Activated gamma-delta T cell treated with anti-CD3 and anti-CD28 coated beads, Interleukin-2, amount 50 U/mL, for 16 hours (primary cell): ENCODE data around the gene YWHAG.
"Not testable (repeated sequence)": the region's sequence is repeated elsewhere in the genome, so short reads cannot be mapped to it uniquely, and the experiment has no call there.

Experiments
- DNase-seq: peaks from one replicate; pipeline ENCODE4 v3.0.0-alpha.2; 2020; ENCODE audit warnings: low read depth

Gene YWHAG

DNA sequence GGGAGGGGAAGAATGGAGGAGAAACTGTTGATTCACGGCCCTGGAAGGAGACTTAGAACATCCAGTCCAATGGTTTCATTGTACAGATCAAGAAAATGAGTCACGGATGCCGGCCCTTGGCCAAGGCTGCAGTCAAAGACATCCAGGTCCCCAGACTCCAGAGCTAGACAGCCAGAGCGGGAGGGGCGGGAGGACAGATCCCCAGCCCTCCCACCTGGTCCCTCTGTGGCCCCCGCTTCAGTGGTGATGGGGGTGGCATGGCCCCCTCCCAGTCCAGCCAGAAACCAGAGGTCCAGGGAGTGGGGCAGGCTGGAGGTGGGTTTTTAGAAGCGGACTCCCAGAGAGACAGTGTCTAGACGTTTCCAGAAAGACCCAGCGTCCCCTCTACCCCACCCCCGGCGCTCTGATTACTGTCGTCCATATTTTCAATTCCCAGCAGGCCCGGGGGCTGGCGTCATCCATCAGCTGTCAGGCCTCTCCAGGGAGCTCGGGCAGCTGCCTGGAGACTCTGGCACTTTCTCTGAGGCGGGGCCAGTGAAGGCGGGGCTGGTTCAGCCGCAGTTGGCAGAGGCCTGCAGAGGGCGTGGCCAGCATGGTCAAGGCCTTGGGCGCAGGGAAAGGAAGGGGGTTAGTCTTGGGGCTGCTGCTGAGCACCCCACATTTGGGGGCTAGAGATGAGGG lies 64.3 kb downstream of the YWHAG start:
- DNase-seq: no peak

DNA sequence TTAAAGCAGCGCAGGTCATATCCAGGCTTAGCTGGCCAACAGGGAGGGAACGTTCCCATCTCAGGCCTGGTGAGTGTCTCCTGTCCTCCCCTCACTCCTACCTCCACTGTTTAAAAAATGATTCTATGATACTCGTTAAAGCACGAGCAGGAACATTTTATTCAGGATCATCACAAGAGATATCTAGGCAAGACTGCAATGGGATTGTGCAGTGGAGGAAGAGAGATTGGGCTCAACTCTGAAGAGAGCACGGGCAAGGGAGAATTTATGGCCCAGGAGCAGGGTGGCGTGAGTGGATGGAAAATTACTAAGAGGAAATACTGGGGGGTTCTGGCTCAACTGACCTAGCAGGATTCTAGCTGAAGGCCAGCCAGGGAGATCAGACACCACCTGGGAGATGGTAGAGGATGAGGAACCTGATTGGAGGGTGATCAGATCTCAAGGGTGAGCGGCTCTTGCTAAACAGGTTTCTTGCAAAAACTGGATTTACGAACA lies 65.3 kb downstream of the YWHAG start:
- no peak for DNase-seq

GRCh38 chr7:76292911-76293310 lies 65.9 kb downstream of the YWHAG start:
- not testable (repeated sequence) for DNase-seq

DNA sequence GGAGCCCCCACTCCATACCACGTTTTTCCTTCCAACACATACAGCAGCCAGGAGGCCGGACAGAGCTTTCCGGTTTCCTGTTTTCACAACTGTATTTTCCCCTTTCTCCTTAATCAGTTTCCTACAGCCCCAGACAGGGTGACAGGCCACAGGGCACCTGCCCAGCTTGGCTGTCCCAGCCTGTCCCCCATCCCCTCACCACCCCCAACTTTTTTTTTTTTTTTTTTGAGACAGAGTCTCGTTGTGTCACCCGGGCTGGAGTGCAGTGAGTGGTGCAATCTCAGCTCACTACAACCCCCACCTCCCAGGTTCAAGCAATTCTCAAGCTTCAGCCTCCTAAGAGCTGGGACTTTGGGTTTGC lies 66.6 kb downstream of the YWHAG start:
- no peak for DNase-seq

DNA sequence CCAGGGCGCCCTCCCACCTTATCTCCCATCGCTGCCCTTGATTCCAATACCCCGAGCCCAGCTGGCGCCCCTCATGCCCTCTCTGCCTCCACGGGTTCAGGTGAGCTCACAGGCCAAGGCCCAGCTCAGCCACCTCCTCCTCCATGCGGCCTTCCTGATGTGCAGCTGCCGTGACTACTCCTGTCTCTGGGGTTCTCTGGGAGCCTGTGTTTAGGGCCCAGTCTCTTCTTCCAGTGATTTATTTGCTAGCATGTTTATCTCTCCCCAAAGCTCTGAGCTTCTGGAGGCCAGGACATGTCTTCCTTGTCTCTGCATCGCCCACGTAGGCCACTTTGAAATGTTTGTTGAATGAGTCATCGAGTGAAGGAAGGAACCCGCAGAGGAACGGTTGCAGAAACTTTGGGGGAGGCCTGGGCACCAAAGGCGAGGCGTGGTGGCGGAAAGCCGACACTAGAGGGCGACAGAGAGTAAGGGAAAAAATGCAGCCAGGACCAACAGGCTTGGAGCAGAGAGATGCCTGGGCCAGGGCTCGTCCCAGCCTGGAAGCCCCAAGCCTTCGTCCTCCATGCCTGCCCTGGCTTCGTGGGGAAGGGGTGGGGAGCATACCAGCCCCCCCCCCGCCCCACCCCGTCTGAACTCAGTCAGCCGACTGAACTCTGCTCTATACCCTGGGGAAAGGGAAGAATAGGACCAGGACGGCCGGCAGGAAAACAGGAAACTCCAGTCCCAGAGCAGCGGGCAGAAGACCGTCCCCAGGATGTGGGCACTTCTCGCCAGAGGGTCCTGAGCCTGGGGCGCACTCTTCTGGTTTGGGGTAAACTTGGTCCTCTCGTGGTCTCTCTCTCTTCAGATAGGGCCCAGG lies 67.2 kb downstream of the YWHAG start:
- DNase-seq: peak; percentile 78

- DNase-seq: not testable (repeated sequence)
These were observed 67.9 kb downstream of the YWHAG start for GRCh38 chr7:76290847-76291350.

GRCh38 chr7:76286842-76287403 lies 71.9 kb downstream of the YWHAG start:
- DNase-seq: no peak

DNA sequence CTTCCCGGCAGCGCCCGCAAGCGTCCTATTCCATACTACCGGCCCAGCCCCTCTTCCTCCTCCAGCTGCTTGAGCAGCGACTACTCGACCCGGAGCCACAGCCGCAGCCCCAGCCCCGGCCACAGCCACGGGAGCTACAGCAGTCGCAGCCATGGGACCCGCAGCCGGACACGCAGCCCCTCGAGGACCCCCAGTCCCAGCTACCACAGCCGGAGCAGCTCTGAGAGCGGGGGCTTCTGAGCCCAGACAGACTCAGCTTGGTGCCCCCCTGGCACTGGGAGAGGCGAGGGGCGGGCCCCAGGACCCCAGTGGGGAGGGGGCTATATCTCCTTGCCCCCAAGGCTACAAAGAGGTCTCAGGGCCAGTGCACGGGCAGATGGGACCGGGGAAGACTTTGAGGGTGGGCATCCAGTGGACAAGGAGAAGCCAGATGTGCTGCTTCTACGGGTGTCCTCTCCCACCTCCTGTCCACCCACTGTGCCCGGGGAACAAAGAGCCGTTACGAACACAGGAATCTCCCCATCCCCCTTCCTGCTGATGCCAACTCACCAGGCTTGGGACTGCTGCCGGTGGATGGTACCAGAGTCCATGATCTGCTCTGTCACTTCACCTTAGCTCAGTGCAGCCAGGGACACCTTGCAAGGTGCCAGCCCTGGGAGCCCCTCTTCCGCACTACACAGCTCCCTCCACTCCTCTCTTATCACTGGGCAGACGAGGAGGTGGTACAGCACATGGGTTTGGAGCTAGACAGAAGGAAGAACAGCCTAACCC lies 73.0 kb downstream of the YWHAG start:
- DNase-seq: no peak

DNA sequence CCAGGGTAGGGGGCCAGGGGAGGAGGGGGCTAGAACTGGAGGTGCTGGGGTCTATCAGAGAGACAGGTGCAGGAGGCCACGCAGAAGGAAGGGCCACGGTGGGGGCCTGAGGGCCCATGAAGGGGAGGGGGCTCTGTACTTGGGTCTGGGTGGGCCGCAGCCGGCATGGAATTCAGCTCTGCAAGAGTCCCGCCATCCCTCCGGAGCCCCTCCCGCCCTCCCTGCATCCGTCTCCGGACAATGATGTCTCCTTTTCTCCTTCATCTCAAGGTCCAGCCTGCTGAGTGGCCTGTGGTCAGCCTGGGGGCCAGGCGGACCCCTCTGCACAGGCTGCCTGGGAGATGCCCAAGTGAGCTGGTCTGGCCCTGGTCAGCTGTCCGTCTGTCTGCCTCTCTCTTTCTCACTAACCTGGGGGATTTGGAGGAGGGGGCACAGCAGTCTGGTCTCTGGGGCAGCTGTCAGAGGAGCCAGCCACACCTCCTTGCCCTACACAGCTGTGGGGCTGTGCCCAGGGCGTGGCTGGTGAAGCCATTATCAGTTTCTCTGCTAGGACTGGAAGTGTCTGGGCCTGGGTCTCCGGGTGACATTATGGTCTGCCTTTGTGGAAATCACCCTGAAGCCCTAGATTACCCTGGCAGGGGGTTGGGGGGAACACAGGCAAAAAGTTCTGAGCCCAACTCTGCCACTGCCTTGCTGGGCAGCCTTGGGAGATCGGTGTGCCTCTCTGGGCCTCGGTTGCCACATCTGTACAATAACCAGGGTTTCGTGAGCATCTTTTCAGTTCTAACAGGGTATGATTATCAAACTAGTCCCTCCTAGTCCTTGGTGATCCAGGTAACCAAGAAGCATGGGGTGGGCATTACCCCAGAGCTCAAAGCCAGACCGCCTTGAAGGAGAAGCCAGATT lies 75.3 kb downstream of the YWHAG start:
- DNase-seq: no peak

DNA sequence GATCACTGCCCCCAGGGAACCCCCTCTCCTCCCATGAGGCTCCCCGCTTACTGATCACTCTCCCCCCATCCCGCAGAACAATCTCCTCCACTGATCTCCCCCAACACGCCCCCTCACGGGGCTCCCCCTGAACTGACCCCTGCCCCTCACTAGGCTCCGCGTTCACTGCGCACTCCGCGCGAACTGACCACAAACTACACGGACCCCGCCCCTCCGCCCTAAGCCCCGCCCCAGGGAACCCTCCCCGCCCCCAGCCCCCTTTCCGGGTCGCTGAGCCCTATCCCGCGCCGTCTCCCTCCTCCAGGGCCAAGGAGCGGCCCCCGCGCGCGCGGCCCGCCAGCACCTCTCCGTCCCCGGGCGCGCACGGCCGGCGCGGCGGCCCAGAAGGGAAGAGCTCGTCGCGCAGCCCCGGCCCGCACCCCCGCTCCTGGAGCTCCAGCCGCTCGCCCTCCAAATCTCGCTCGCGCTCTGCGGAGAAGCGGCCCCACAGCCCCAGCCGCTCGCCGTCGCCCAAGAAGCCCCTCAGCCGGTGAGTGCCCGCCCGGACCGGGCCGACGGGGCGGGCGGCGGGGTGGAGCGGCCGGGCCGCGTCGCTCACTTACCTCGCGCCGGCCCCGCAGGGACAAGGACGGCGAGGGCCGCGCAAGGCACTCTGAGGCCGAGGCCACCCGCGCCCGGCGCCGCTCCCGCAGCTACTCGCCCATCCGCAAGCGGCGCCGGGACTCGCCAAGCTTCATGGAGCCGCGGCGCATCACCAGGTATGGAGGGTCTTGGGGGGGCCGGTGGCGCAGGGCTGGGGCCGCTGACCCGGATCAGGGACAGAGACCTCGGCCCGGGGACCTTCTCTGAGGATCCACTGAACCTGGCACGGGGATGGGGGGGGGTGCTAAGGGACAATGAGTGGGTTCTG lies 76.2 kb downstream of the YWHAG start:
- no peak for DNase-seq

GRCh38 chr7:76281706-76282343 lies 77.0 kb downstream of the YWHAG start:
- DNase-seq: no peak

GRCh38 chr7:76281006-76281705 lies 77.6 kb downstream of the YWHAG start:
- no peak for DNase-seq

DNA sequence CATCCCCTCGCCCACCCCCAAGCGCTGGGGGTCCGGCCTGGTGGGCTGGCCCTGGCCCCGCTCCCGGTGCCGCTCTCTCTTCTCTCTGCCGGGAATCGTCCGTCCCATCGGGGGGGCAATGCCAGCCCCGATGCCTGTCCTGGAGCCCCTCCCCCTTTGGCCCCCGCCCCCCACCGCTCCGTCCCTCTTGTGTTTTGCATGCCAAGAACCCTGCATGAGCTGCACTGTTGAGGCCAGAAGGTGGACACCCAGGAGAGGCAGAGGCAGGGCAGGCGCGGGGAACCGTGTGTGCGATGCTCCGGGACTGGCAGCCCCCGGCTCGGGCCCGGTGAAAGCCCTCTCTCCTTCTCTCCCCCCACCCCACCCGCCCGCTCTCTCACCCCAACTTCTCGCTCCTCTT lies 78.4 kb downstream of the YWHAG start:
- no peak for DNase-seq

DNA sequence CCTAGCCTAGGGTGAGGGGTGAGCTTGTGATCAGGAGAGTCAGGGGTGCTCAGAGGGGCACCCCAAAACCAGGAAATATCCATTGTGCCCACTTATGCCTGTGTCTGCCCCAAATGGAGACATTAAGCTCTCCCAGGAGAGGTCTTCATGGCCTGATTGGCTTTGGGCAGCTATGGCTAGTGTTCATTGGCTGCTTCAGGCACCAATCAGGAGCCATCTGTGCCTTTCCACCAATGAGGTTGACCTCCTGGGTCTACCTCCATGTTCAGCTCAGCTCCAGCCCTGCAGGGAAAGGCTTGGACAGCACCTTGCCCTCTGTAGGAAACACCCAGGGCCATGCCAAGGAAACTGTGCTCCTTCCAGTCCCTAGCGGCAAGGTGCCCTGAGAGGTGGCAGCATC lies 80.3 kb downstream of the YWHAG start:
- DNase-seq: no peak
